ENCODE results near the gene SRSF8.
"Not testable (repeated sequence)": the region's sequence is repeated elsewhere in the genome, so short reads cannot be mapped to it uniquely, and the experiment has no call there.

The SRSF8 gene

GRCh38 chr11:95066716-95067038 is at the start of gene SRSF8:
SRSF8 (plus strand) TSS chr11:95066919; CDS start chr11:95067227, 308 bp downstream.
- DNase-seq, result no peak

- not testable (repeated sequence) for DNase-seq
Observed at GRCh38 chr11:95021468-95021867, 45.3 kb upstream of the SRSF8 start.

- DNase-seq, result no peak
Observed at GRCh38 chr11:95024958-95025357, 41.8 kb upstream of the SRSF8 start, which contains the start of gene KDM4E. KDM4E (plus strand) TSS chr11:95025258; CDS start chr11:95025558, 300 bp downstream.

DNA sequence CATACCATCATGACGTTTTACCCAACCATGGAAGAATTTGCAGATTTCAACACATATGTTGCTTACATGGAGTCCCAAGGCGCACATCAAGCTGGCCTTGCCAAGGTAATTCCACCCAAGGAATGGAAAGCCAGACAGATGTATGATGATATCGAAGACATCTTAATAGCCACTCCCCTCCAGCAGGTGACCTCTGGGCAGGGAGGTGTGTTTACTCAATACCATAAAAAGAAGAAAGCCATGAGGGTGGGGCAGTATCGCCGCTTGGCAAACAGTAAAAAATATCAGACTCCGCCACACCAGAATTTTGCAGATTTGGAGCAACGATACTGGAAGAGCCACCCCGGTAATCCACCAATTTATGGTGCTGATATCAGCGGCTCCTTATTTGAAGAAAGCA is 41.1 kb upstream of the SRSF8 start:
- not testable (repeated sequence) for DNase-seq

GRCh38 chr11:95028357-95028756 is 38.4 kb upstream of the SRSF8 start:
- DNase-seq, result no peak

- DNase-seq, result no peak
Observed at GRCh38 chr11:95033051-95033450, 33.7 kb upstream of the SRSF8 start.

- no peak for DNase-seq
Observed at GRCh38 chr11:95035316-95035715, 31.4 kb upstream of the SRSF8 start.

- DNase-seq, result peak; percentile 17
Observed at GRCh38 chr11:95037356-95038035, 29.2 kb upstream of the SRSF8 start.

DNA sequence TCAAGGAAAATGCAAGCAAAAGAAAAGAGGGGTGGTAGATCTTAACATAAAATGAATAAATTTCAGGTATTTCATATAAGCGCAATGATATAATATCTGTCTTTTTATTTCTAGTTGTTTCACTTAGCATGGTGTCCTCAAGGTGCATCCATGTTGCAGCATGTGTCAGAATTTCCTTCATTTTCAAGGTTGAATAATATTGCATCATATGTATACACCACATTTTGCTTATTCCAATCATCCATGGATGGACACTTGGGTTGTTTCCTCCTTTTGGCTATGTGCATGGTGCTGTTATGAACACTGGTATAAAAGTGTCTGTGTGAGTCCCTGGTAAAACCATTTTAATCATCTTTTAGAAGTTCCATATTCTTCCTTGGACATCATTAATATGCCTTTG is 24.5 kb upstream of the SRSF8 start:
- no peak for DNase-seq

DNA sequence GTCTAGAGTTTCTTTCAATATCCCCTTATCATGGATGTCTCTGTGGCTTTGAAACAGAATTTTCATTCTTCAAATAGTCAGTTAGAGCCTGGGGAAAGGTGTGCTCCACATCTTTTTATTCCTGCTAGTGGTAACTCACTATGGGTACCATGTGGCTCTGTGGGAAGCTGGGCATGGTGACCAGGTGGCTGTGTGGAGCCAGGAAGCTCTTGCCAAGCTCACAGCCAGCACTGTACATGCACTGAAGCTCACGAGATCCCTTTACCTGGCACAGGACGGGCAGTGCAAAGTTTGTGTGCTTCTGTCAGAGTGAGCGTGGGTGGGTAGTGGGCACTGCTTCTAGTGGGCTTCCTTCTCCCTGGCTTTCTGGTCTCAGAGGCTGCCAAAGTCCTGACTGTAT is 23.8 kb upstream of the SRSF8 start:
- no peak for DNase-seq

DNA sequence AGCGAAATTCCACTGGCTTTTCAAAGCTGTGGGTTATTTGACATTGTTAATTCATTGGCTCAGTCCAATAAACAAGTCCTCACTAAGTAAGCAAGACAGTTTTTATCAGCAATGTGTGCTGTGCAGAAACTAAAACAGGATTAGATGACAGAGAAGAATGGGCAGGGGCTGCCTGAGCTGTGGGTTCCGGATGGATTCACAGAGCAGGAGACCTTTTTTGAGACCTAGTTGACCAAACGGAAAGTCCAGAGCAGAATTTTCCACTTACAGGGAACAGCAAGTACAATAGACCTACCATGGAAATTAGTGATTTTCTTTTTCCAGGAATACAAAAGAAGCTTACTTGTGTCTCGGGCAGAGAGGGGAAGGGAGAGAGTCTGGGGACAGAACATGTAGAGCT is 22.7 kb upstream of the SRSF8 start:
- no peak for DNase-seq

GRCh38 chr11:95045812-95046211 is 20.9 kb upstream of the SRSF8 start:
- no peak for DNase-seq

- not testable (repeated sequence) for DNase-seq
Observed at GRCh38 chr11:95049122-95049521, 17.6 kb upstream of the SRSF8 start, which contains the start of gene KDM4F. KDM4F (plus strand) TSS chr11:95049422.

DNA sequence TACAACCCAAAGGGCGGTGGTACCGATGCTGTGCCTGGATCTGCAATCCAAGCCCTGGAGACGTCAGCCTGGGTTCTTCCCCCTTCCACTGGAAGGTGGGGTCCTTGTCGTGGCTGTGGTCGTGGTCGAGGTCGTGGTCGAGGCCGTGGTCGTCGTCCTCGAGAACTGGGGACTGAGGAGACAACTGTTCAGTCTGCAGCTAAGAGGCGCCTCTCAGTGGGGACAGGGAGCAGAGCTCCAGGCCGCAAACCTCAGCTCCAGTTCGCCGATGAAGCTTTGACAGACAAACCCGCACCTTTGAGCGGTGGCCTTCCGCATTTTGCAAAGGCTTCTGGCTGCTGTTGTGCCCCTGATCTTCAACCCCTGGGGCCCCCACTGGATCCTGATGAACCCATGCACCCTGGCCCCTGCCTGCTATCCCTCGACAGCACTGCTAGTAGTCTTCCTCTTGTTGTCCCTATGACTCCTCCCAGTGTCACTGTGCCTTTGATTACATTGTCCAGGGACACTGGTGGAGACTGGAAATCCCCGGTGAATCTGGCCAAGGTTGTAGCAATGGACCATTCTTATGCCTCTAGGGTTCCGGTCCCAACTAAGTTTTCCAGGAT is 16.0 kb upstream of the SRSF8 start:
- no peak for DNase-seq

- no peak for DNase-seq
Observed at GRCh38 chr11:95054356-95054755, 12.4 kb upstream of the SRSF8 start.

DNA sequence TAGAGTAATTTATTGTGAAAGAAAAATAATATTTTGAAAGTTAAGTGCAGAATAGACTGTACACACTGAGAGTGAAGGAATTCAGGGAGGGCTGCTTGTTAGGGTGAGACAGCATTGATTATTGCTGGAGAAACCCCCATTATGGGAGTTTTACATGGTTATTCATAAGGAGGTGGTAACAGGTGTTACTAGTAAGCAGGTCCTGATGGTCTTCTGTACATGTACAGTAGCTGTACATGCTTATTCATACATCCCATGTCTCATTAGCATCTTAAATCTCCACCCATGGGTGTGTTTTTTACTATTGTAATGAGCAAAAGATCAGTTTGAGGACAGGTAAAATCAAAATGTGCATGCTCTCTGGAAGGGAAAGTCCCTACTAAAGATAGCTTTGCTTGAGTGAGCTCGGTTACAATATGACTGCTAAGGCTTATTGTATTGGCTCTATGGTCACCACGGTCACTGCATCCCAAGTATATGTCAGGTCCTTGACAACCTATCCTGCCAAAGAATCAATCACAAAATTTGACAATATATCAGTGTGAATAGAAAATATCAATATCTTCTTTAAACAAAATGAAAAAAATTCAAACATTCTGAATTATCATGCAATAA is 11.3 kb upstream of the SRSF8 start:
- DNase-seq, result no peak

GRCh38 chr11:95057959-95058358 is 8.8 kb upstream of the SRSF8 start:
- no peak for DNase-seq

- DNase-seq, result no peak
Observed at GRCh38 chr11:95058621-95059020, 8.1 kb upstream of the SRSF8 start.

DNA sequence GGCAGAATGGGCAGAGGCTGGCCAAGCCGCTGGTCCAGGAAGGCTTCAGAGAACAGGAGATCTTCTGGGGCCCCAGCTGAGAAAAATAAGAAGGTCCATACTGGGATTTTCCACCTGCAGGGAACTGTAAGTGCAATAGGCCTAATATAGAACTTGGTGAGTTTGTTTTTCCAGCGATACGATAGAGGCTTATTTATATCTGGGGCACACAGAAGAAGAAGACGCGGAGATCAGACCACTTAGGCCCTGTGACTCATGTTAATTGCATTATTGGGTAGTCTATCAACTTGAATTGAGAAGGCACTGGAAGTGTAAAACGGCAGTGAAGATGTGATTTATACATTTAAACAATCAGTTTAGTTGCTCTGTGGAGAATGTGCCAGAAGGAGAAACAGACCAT is 7.7 kb upstream of the SRSF8 start:
- DNase-seq, result no peak

DNA sequence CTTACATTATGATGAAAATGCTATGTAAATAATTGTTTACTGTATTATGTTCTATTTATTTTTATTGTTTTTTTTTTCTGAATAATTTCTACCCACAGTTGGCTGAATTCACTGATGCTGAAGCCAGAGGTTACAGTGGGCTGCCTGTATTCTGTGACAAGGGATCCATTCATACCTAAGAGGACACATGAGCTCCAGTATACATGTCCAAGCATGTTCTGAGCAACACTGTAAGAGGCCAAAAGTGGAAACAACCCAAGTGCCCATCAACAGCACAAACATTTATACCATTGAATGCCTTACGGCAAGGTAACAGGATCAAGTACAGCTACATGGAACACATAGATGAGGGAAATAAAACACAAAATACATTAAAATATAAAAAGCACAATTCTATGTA is 1.4 kb upstream of the SRSF8 start:
- DNase-seq, result no peak

DNA sequence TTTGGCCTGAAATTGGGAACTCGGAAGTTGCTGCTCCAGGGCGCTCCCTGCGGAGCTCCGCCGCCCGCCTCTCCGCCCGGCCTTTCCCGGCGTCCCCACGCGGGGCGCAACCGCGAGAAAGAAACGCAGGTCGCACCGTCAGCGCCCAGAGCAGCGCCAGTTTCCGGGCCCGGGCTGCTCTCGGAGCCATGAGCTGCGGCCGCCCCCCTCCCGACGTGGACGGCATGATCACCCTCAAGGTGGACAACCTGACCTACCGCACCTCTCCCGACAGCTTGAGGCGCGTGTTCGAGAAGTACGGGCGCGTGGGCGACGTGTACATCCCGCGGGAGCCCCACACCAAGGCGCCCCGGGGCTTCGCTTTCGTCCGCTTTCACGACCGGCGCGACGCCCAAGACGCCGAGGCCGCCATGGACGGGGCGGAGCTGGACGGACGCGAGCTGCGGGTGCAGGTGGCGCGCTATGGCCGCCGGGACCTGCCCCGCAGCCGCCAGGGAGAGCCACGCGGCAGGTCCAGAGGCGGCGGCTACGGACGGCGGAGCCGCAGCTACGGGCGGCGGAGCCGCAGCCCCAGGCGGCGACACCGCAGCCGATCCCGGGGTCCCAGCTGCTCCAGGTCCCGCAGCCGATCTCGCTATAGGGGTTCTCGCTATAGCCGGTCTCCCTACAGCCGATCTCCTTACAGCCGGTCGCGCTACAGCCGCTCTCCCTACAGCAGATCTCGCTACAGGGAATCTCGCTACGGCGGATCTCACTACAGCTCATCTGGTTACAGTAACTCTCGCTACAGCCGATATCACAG is 521 bp downstream of the SRSF8 start:
- peak; percentile 79 for DNase-seq

DNA sequence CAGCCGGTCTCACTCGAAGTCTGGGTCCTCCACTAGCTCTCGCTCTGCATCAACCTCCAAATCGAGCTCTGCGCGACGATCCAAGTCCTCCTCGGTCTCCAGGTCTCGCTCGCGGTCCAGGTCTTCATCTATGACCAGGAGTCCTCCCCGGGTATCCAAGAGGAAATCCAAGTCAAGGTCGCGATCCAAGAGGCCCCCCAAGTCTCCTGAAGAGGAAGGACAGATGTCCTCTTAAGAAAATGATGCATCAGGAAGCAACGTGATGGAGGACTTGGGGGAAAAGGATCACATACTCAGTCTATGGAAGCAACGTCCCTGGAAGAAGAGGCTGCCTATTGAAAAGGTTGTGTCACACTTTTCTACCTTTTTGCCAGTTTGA is 1.1 kb downstream of the SRSF8 start:
- no peak for DNase-seq

DNA sequence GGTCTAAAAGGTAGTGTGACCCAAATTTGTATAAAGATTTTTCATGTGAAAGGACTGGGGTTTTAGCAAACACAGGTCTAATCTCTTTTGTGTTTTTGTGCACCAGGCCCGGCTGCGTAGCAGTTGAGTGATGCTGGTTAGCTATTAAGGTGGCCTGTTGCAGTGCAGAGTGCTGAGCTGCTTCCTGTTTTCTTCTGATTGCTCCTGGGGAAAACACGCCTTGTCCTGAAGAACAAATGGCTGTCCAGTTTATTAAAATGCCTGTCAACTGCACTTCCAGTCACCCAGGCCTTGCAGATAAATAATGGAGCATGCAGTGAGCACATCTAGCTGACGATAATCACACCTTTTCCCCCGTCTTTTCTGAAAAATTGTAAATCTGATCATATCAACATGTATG is 1.8 kb downstream of the SRSF8 start:
- DNase-seq, result peak; percentile 74

DNA sequence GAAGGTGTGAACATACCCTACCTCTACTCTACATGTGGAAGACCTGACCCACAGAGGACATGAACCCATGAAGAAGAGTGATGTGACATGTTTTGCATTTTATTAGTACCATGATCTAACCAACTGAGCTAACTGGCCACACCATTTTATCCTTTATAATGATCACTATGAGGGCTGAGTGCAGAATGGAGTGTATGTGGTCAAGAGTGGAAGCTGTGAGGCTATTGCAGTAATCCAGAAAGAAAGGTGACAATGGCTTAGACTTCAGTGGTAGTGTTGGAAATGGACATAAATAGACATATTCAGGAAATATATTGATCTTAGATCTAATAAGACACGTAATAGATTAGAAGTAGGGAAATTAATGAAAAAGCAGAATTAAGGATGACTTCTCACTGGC is 3.8 kb downstream of the SRSF8 start:
- no peak for DNase-seq
